Left ventricle myocardium inferior (tissue), 1 donor: ENCODE measurements around the gene DSTYK. TPM values are rescaled to one million over a fixed set of nuclear protein-coding genes. Genes with fewer than 3 reads are reported as not detected.

Source experiments
- DNase-seq: peaks from one replicate; pipeline ENCODE4 v3.0.0-alpha.2; 2020
- H3K27ac ChIP-seq: fragments of 200-600 bp; replicated peaks from 2 replicates; pipeline ENCODE4 v1.8.0; 2021
- H3K27me3 ChIP-seq: fragments of 200-600 bp; 2 replicates; pipeline ENCODE4 v1.8.0; 2021; ENCODE audit warnings: low read depth
- H3K36me3 ChIP-seq: fragments of 200-600 bp; 2 replicates; pipeline ENCODE4 v1.8.0; 2021
- H3K4me1 ChIP-seq: fragments of 200-600 bp; 2 replicates; pipeline ENCODE4 v1.8.0; 2021
- H3K4me3 ChIP-seq: fragments of 200-600 bp; 2 replicates; pipeline ENCODE4 v1.8.0; 2021; ENCODE audit warnings: mild to moderate bottlenecking, moderate library complexity
- H3K9me3 ChIP-seq: fragments of 200-600 bp; replicated peaks from 2 replicates; pipeline ENCODE4 v1.8.0; 2021
- intact Hi-C: fragments of 100-400 bp; cut with micrococcal nuclease; formaldehyde crosslinking; loops from one replicate; pipeline ENCODE4 v1.11.0; 2022
- total RNA-seq: library from RNA; stranded (reverse); fragmentation: NEBNext Ultra II Directional; extraction: Animal tissue kit (Norgen Biotek cat#: 25700); gene quantifications from one replicate; pipeline ENCODE4 v1.2.1, GENCODE V29; 2021
- TF ChIP-seq, protein P1 (sequence below): fragments of 200-600 bp; IDR thresholded peaks from 2 replicates; pipeline ENCODE4 v1.8.0; 2021; ENCODE audit warnings: antibody characterized with exemption, mild to moderate bottlenecking, borderline replicate concordance
- donor health status: DM: no; HTN: yes; CAD: no; lungs with severe emphysema.

DSTYK gene
- total RNA-seq, 1 donor from 2014 or later, result 6.3 TPM

DNA sequence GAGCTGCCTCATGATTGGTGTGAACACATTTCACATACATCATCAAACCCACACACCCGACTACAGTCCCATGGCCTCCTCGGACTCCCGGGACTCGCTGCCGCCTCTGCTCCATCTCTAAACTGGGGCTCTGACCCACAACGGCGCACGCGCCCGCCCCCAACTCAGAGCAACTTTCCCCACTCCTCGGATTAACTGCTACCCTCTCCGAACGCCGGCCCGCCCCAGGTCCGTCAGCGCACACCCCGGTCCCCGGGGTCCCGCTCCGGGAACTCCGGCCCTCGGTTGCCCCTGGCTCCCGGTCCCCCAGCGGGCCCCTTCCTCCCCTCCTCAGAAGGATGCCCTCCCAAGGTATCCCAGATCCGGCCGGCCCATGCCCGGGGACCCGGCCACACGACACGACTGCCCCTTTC lies 740 bp downstream of the DSTYK start:
- Histone ChIP-seq H3K4me3 (peak overlapping the region; percentile 99), H3K4me1 (peaks cover 31% of the 10 kb centered on the region), H3K27me3 (no peaks in the 10 kb centered on the region), H3K36me3 (no peaks in the 10 kb centered on the region), H3K27ac (peak overlapping the region; percentile 97), H3K9me3 (no peaks in the 10 kb centered on the region)
- intact Hi-C loops, result no loop called here
- TF ChIP-seq, protein P1, sequence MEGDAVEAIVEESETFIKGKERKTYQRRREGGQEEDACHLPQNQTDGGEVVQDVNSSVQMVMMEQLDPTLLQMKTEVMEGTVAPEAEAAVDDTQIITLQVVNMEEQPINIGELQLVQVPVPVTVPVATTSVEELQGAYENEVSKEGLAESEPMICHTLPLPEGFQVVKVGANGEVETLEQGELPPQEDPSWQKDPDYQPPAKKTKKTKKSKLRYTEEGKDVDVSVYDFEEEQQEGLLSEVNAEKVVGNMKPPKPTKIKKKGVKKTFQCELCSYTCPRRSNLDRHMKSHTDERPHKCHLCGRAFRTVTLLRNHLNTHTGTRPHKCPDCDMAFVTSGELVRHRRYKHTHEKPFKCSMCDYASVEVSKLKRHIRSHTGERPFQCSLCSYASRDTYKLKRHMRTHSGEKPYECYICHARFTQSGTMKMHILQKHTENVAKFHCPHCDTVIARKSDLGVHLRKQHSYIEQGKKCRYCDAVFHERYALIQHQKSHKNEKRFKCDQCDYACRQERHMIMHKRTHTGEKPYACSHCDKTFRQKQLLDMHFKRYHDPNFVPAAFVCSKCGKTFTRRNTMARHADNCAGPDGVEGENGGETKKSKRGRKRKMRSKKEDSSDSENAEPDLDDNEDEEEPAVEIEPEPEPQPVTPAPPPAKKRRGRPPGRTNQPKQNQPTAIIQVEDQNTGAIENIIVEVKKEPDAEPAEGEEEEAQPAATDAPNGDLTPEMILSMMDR, result no peak
- DNase-seq, result peak; percentile 29

DNA sequence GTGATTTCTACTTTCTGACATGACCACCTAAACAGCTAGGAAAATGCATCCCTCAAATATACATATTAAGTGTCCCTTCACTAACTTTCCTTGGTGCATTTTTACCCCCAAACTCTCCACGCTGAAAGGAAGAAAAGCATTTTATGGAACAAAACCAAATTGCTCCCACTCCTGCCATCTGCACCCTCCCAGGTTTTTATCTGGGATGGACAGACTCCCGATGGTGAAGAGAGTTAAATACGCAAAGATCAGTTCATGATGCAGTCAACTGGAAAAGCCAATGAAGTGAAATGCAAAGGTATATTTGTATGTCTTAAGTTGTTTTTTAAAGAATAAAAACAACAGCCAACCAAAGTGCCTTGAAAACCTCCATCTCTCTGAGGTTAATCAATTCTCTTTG lies 2.7 kb downstream of the DSTYK start:
- H3K27me3 ChIP-seq, result no peaks in the 10 kb centered on the region
- H3K9me3 ChIP-seq, result no peaks in the 10 kb centered on the region
- TF ChIP-seq, protein P1, result no peak
- no peaks in the 10 kb centered on the region for H3K36me3 ChIP-seq
- H3K4me1 ChIP-seq, result peaks cover 35% of the 10 kb centered on the region
- H3K27ac ChIP-seq, result no peak overlapping the region
- DNase-seq, result no peak
- intact Hi-C loops, result no loop called here
- no peak overlapping the region for H3K4me3 ChIP-seq

DNA sequence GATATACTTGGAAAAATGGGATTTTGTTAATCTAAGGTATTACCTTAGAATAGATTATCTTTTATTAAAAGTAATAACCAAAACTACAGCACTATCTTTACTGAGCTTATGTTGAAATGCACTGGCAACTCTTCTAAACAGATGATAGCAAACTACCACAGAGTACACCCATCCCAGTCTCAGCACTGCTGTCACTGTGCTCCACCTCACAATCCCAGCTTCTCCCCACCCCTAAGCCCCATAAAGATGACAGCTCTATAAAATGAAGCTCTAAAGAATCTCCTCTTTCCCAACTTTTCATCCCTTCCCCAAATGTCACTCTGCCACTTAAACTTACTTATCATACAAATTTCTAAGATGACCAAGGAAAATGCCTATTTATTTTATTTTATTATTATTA lies 6.4 kb downstream of the DSTYK start:
- intact Hi-C loops, result no loop called here
- Histone ChIP-seq H3K27me3 (no peaks in the 10 kb centered on the region), H3K4me1 (peaks cover 17% of the 10 kb centered on the region)

DNA sequence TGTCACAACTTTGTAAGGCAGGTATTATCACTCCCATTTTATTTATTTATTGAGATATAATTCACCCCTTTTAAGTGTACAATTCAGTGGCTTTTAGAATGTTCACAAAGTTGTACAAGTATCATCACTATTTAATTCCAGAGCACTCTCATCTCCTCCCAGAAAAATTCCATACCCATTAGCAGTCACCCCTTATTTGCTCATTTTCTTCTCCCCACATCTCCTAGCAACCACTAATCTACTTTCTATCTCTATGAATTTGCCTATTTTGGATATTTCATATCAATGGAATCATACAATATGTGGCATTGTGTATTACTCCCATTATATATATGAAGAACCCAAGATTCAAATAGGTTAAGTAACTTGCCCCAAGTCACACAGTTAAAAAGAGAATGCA lies 7.0 kb downstream of the DSTYK start:
- no peak for DNase-seq
- H3K36me3 ChIP-seq, result no peaks in the 10 kb centered on the region
- TF ChIP-seq, protein P1, result no peak
- no peak overlapping the region for H3K4me3 ChIP-seq
- intact Hi-C loops, result no loop called here
- H3K9me3 ChIP-seq, result no peaks in the 10 kb centered on the region
- no peaks in the 10 kb centered on the region for H3K27me3 ChIP-seq
- peaks cover 12% of the 10 kb centered on the region for H3K4me1 ChIP-seq
- no peak overlapping the region for H3K27ac ChIP-seq

More for the DNA sequence above, 6.4 kb downstream of the DSTYK start:
- no peak for DNase-seq
- Histone ChIP-seq H3K36me3 (no peaks in the 10 kb centered on the region), H3K9me3 (no peaks in the 10 kb centered on the region), H3K4me3 (no peak overlapping the region), H3K27ac (no peak overlapping the region)
- TF ChIP-seq, protein P1, result no peak

DNA sequence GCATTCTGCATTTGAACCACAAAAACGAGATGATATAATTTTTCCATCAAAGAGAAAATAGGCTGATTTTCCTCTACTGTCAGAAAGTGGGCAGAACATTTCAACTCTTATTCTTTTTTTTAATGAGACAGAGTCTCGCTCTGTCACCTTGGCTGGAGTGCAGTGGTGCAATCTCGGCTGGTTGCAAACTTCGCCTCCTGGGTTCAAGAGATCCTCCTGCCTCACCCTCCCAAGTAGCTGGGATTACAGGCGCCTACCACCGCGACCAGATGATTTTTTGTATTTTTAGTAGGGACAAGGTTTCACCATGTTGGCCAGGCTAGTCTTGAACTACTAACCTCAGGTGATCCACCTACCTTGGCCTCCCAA lies 11.6 kb downstream of the DSTYK start:
- intact Hi-C loops, result no loop called here
- H3K27ac ChIP-seq, result no peak overlapping the region
- H3K36me3 ChIP-seq, result peaks cover 4% of the 10 kb centered on the region
- no peaks in the 10 kb centered on the region for H3K9me3 ChIP-seq
- DNase-seq, result no peak
- TF ChIP-seq, protein P1, result no peak
- no peak overlapping the region for H3K4me3 ChIP-seq
- H3K27me3 ChIP-seq, result no peaks in the 10 kb centered on the region
- H3K4me1 ChIP-seq, result peaks cover 7% of the 10 kb centered on the region
